Stimulated activated CD4-positive, alpha-beta T cell treated with anti-CD3 and anti-CD28 coated beads, Interleukin-4, amount 100 ng/mL, for 24 hours (primary cell): Measurements from ENCODE around the gene KDM4F.
A peak's percentile ranks its signal among the peaks of the same experiment; 100 is the strongest.

Source experiments
- DNase-seq: peaks from one replicate; pipeline ENCODE4 v3.0.0-alpha.2; 2020

KDM4F gene

GRCh38 chr11:95092549-95093324, 43.5 kb downstream of the KDM4F start:
- DNase-seq, result peak; percentile 53

DNA sequence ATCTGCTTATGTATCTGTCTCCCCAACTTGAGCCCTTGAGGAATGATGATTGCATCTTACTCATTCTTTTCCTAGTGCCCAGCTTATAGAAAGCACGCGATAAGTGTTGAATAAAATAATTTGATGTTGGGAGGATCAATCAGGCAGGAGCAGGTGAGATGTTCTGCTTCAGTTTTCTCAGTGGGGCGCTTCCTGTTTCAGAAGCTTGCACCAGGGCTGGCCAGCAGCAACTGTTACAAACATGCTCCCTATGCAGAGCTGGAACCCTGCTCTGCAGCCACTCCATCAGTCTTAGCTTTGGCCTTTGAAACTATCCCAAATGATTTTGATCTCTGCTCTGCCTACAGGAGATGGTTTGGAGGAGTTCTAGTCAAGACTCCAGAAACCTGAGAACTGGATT, 44.3 kb downstream of the KDM4F start:
- DNase-seq, result no peak

- no peak for DNase-seq
Measured at GRCh38 chr11:95095858-95096587, 46.8 kb downstream of the KDM4F start.

DNA sequence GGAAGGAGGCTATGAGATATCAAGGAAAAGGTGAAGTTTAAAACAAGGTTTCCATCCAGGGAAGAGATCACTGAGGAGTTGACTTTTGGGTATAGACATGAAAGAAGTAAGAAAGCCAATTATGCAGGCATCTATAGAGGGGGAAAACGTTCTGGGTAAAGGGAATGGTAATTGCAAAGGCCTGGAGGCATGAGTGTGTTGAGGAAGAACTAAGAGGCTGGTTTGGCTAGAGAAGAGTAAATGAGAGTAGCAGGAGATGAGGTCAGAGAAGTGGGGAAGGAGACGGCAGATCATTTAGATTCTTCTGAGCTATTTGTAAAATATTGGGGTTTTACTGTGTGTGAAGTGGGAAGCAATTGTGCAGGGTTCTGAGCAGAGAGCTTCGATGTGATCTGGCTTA, 48.0 kb downstream of the KDM4F start:
- DNase-seq, result no peak

- DNase-seq, result no peak
Measured at GRCh38 chr11:95098826-95099225, 49.6 kb downstream of the KDM4F start.

DNA sequence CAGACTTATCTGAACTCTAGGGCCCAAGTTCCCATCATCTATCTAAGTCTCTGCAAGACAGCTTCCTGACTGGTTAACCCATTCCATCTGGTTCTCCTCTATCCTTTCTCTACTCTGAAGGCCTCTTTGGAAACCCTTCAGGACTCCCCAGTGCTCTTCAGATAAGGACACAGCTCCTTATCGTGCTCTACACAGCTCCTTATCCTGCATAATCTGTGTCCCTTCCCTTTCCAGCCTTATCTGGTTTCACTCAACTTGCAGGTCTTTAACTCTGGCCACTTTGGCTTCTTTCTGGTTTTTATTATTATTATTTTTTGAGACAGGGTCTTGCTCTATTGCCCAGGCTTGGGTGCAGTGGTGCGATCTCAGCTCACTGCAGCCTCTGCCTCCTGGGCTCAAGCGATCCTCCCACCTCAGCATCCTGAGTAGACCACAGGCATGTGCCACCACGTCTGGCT, 51.0 kb downstream of the KDM4F start:
- no peak for DNase-seq
